Body of pancreas (tissue), 4 donors: ENCODE measurements around the gene CAMK2G.

Experiments
- CTCF ChIP-seq, 7 experiments: fragments of 450-650 bp in 4 of 7; fragments of 200-600 bp in 3 of 7; sonication (generic) in 3 of 7; IDR thresholded peaks; one replicate each; pipeline ENCODE4 v1.5.1; 2016 to 2019; ENCODE audit warnings: antibody characterized with exemption in 7 of 7
- POLR2A ChIP-seq, 3 donors: fragments of 450-650 bp; IDR thresholded peaks; one replicate each; pipeline ENCODE4 v1.6.1; 2016; ENCODE audit warnings: antibody characterized with exemption in 3 of 3, mild to moderate bottlenecking in 2 of 3

GRCh38 chr10:73914036-73914435 lies 39.7 kb upstream of the CAMK2G start:
- TF ChIP-seq CTCF (IDR thresholded peaks at IDR 0.05) = no peak
- TF ChIP-seq POLR2A (IDR thresholded peaks at IDR 0.05) = no peak
